Cardiac muscle cell (in vitro differentiated cells and primary cell): ENCODE data around the gene DNTT. TPM values are rescaled to one million over a fixed set of nuclear protein-coding genes. Genes with fewer than 3 reads are reported as not detected.

Experiments used
- DNase-seq, 2 donors: peaks; one replicate each; pipeline versions ENCODE4 v3.0.0 to v3.0.0-alpha.2; 2010 to 2017; ENCODE audit warnings: low read depth in 1 of 2, low spot score in 1 of 2
- H3K27ac ChIP-seq: fragments of 200-600 bp; sonication (generic); 2 replicates; pipeline ENCODE4 v1.5.1; 2016
- H3K27me3 ChIP-seq: fragments of 200-600 bp; sonication (generic); 2 replicates; pipeline ENCODE4 v1.6.0; 2016; ENCODE audit warnings: control low read depth
- H3K36me3 ChIP-seq: fragments of 200-600 bp; sonication (generic); 2 replicates; pipeline ENCODE4 v1.5.1; 2016; ENCODE audit warnings: control low read depth
- H3K4me1 ChIP-seq: fragments of 200-600 bp; sonication (generic); 2 replicates; pipeline ENCODE4 v1.8.1; 2017; ENCODE audit warnings: low read depth, mild to moderate bottlenecking, mixed run types
- H3K4me3 ChIP-seq: fragments of 200-600 bp; sonication (generic); 2 replicates; pipeline ENCODE4 v1.5.1; 2016; ENCODE audit warnings: mild to moderate bottlenecking
- H3K9me3 ChIP-seq: fragments of 200-600 bp; sonication (generic); 2 replicates; pipeline ENCODE4 v1.5.1; 2017; ENCODE audit warnings: low read depth, mild to moderate bottlenecking, control low read depth
- CTCF ChIP-seq: IDR thresholded peaks from 2 replicates; pipeline ENCODE4 v1.5.1; 2012; ENCODE audit warnings: low read depth, mild to moderate bottlenecking, low read length
- polyA plus RNA-seq: library from polyadenylated mRNA; unstranded; fragments of >200 nt; fragmentation: Nextera tagmentation; extraction: Ambion mirVana; gene quantifications from 2 replicates; pipeline ENCODE4 v1.2.1, GENCODE V29; 2016
- total RNA-seq: library from RNA; depleted of rRNA; stranded (reverse); fragments of >200 nt; gene quantifications from 2 replicates; pipeline ENCODE4 v1.2.3, GENCODE V29; 2016

The DNTT gene
- total and polyA plus RNA-seq, 2 experiments from 2014 or later, result not detected

GRCh38 chr10:96271016-96271815 lies 33.0 kb upstream of the DNTT start, which contains the start of gene BLNK:
BLNK (minus strand) TSS chr10:96271569; CDS start chr10:96271398, 171 bp downstream.
- no peak within 1 kb of the TSS for H3K4me3 ChIP-seq
- peaks cover 8% of the 10 kb centered on the region for H3K4me1 ChIP-seq
- H3K27ac ChIP-seq, result peak within 1 kb of the TSS; percentile 29
- peak; percentile 13 to 20 for DNase-seq
- H3K9me3 ChIP-seq, result no peaks in the 10 kb centered on the region
- H3K36me3 ChIP-seq, result no peaks in the 10 kb centered on the region
- no peaks in the 10 kb centered on the region for H3K27me3 ChIP-seq
- no peak for TF ChIP-seq CTCF

GRCh38 chr10:96272316-96273280 lies 31.6 kb upstream of the DNTT start:
- Histone ChIP-seq H3K27me3 (no peaks in the 10 kb centered on the region), H3K9me3 (no peaks in the 10 kb centered on the region), H3K27ac (no peak overlapping the region), H3K36me3 (no peaks in the 10 kb centered on the region), H3K4me3 (no peak overlapping the region), H3K4me1 (peaks cover 8% of the 10 kb centered on the region)
- TF ChIP-seq CTCF, result no peak
- DNase-seq, result no peak

GRCh38 chr10:96275685-96276418 lies 28.4 kb upstream of the DNTT start:
- TF ChIP-seq CTCF, result no peak

GRCh38 chr10:96276426-96276825 lies 27.8 kb upstream of the DNTT start:
- DNase-seq, result no peak
- Histone ChIP-seq H3K27me3 (no peaks in the 10 kb centered on the region), H3K9me3 (no peaks in the 10 kb centered on the region), H3K36me3 (no peaks in the 10 kb centered on the region), H3K27ac (no peak overlapping the region), H3K4me1 (peaks cover 1% of the 10 kb centered on the region), H3K4me3 (no peak overlapping the region)
- no peak for TF ChIP-seq CTCF

More at GRCh38 chr10:96275685-96276418, 28.4 kb upstream of the DNTT start:
- H3K4me1 ChIP-seq, result peaks cover 7% of the 10 kb centered on the region
- no peak overlapping the region for H3K27ac ChIP-seq
- H3K4me3 ChIP-seq, result no peak overlapping the region
- no peaks in the 10 kb centered on the region for H3K27me3 ChIP-seq
- H3K9me3 ChIP-seq, result no peaks in the 10 kb centered on the region
- DNase-seq, result no peak
- H3K36me3 ChIP-seq, result no peaks in the 10 kb centered on the region

- Histone ChIP-seq H3K27me3 (no peaks in the 10 kb centered on the region), H3K27ac (no peak overlapping the region), H3K36me3 (no peaks in the 10 kb centered on the region), H3K4me1 (no peaks in the 10 kb centered on the region), H3K9me3 (no peaks in the 10 kb centered on the region), H3K4me3 (no peak overlapping the region)
- TF ChIP-seq CTCF, result no peak
- DNase-seq, result no peak
Measured at GRCh38 chr10:96276831-96277230, 27.4 kb upstream of the DNTT start.
